HG03064 (cell line): Measurements from ENCODE around the gene KRT10.

ENCODE experiments used
- ATAC-seq: cut with Tn5 transposase; IDR thresholded peaks from one replicate; pipeline ENCODE4 v1.9.1; 2021; ENCODE audit warnings: low read depth; ENCODE audit not compliant: unreplicated experiment

KRT10 gene

GRCh38 chr17:40810494-40810893 lies 11.9 kb downstream of the KRT10 start:
- ATAC-seq = no peak

GRCh38 chr17:40809721-40810421 lies 12.5 kb downstream of the KRT10 start:
- ATAC-seq = no peak

- no peak for ATAC-seq
Measured at GRCh38 chr17:40806131-40806530, 16.3 kb downstream of the KRT10 start.

- ATAC-seq = no peak
Measured at GRCh38 chr17:40803617-40804082, 18.8 kb downstream of the KRT10 start.

- ATAC-seq = no peak
Measured at GRCh38 chr17:40801157-40801556, 21.3 kb downstream of the KRT10 start.

GRCh38 chr17:40800381-40800780 lies 22.0 kb downstream of the KRT10 start:
- no peak for ATAC-seq

GRCh38 chr17:40799859-40800258 lies 22.6 kb downstream of the KRT10 start, which contains the start of gene KRT28:
Gene KRT28, minus strand, starts transcription at chr17:40799959. Its CDS starts 66 bp downstream, at chr17:40799893.
- ATAC-seq = no peak

GRCh38 chr17:40796846-40797245 lies 25.6 kb downstream of the KRT10 start:
- no peak for ATAC-seq

- no peak for ATAC-seq
Measured at GRCh38 chr17:40795019-40795667, 27.3 kb downstream of the KRT10 start.

- ATAC-seq = no peak
Measured at GRCh38 chr17:40794466-40794865, 27.9 kb downstream of the KRT10 start.

- ATAC-seq = no peak
Measured at GRCh38 chr17:40793832-40794231, 28.6 kb downstream of the KRT10 start.

GRCh38 chr17:40791787-40792436 lies 30.5 kb downstream of the KRT10 start:
- ATAC-seq = no peak

GRCh38 chr17:40791111-40791510 lies 31.3 kb downstream of the KRT10 start:
- ATAC-seq = no peak

GRCh38 chr17:40782450-40782849 lies 40.0 kb downstream of the KRT10 start, which contains the start of gene KRT27:
Gene KRT27, minus strand, starts transcription at chr17:40782550. Its CDS starts 57 bp downstream, at chr17:40782493.
- no peak for ATAC-seq

- no peak for ATAC-seq
Measured at GRCh38 chr17:40779181-40779909, 43.1 kb downstream of the KRT10 start.

- no peak for ATAC-seq
Measured at GRCh38 chr17:40778461-40778860, 44.0 kb downstream of the KRT10 start.

GRCh38 chr17:40777971-40778370 lies 44.4 kb downstream of the KRT10 start:
- ATAC-seq = no peak

- no peak for ATAC-seq
Measured at GRCh38 chr17:40777459-40777858, 45.0 kb downstream of the KRT10 start.

- ATAC-seq = no peak
Measured at GRCh38 chr17:40775945-40776344, 46.5 kb downstream of the KRT10 start.

- ATAC-seq = no peak
Measured at GRCh38 chr17:40772101-40772500, 50.3 kb downstream of the KRT10 start, which contains the start of gene KRT26. Gene KRT26, minus strand, starts transcription at chr17:40772201. Its CDS starts 88 bp downstream, at chr17:40772113.
